ENCODE data around the gene SPACA9.
A peak's percentile ranks its signal among the peaks of the same experiment; 100 is the strongest.

Gene SPACA9

DNA sequence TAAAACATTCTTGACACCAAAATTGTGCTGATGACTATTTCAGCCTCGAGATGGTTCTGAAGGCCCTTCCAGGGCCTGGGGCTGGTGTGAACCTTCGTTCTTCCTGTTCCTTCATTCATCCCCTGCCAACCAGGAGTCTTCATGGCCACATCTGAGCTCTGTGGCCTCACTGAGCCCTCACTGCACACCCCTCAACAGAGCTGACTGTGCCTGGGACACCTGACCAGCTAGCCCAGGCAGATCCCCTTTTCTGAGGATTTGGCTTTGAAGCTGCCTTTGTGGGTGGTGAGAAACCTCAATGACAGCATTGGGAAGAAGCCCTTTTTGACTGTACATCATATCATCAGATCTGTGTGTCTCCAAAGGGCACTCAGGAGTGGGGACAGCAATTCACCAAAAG, 14.4 kb upstream of the SPACA9 start:
- no peak for TF ChIP-seq ZFX (IDR thresholded peaks at IDR 0.05)
- TF ChIP-seq, protein P1, sequence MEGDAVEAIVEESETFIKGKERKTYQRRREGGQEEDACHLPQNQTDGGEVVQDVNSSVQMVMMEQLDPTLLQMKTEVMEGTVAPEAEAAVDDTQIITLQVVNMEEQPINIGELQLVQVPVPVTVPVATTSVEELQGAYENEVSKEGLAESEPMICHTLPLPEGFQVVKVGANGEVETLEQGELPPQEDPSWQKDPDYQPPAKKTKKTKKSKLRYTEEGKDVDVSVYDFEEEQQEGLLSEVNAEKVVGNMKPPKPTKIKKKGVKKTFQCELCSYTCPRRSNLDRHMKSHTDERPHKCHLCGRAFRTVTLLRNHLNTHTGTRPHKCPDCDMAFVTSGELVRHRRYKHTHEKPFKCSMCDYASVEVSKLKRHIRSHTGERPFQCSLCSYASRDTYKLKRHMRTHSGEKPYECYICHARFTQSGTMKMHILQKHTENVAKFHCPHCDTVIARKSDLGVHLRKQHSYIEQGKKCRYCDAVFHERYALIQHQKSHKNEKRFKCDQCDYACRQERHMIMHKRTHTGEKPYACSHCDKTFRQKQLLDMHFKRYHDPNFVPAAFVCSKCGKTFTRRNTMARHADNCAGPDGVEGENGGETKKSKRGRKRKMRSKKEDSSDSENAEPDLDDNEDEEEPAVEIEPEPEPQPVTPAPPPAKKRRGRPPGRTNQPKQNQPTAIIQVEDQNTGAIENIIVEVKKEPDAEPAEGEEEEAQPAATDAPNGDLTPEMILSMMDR (conservative IDR thresholded peaks at IDR 0.05): no peak
- H3K27ac ChIP-seq: peak overlapping the region; percentile 5; the same call in 1 of the 2 replicates

DNA sequence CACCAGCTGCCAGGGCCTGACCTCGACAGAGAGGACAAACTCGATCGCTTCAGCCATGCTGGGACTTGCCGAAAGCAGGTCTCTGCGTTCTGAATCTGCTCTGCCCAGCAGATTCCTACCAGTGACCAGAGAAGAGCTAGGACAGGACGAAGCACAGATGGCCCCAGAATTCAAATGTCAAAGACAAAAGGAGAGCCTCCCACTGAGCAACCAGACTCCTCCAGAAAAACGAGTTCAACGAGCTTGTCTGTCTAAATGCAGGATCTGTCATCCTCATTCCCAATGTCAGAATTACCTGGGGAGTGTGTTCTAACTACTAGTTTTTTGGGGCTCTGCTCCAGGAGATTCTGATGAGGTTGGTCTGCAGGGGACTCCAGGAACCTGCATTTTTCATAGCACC, 14.0 kb upstream of the SPACA9 start:
- TF ChIP-seq, protein P1 (conservative IDR thresholded peaks at IDR 0.05): no peak
- TF ChIP-seq ZFX (IDR thresholded peaks at IDR 0.05): no peak
- H3K27ac ChIP-seq: peak overlapping the region; percentile 5; the same call in 1 of the 2 replicates

DNA sequence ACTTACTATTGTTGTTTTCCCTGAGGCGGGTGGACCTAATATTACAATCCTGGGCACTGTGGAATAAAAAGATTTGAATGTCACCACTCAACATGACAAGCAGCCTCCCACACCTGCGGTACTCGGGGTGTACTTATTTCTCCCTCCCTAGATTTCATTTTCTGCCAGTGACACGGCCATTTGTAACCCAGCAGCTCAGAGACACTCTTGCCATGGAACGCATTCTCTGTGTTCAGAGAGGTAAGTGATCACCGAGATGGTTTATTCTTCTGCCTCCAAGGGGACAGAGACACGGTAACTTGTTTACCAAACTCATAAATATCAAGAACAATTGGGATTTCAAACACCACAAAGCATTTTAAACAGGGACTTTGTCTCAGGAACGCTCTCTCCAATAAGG, 11.8 kb upstream of the SPACA9 start:
- no peak overlapping the region for H3K27ac ChIP-seq
- TF ChIP-seq, protein P1 (conservative IDR thresholded peaks at IDR 0.05): no peak

DNA sequence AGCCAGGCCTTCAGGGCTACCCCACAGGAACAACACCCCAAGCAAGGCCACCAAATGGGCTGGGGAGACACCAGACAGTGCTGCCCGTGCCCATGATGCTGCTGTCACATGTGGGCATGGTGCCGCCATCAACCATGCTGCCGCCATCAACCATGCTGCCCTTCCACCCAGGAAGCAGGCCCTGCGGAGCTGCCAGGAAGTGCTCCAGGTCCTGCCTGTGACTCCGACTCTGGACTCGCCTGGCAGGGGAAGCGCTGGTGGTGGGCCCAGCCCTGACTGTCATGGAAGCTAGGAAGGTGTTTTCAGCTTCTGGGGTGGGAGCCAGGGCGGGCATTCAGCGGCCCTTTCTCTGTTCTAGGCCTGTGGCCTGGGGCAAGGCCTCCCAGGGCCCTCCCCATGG, 9.4 kb upstream of the SPACA9 start:
- TF ChIP-seq ZFX (IDR thresholded peaks at IDR 0.05): no peak
- TF ChIP-seq, protein P1 (conservative IDR thresholded peaks at IDR 0.05): no peak
- no peak overlapping the region for H3K27ac ChIP-seq

DNA sequence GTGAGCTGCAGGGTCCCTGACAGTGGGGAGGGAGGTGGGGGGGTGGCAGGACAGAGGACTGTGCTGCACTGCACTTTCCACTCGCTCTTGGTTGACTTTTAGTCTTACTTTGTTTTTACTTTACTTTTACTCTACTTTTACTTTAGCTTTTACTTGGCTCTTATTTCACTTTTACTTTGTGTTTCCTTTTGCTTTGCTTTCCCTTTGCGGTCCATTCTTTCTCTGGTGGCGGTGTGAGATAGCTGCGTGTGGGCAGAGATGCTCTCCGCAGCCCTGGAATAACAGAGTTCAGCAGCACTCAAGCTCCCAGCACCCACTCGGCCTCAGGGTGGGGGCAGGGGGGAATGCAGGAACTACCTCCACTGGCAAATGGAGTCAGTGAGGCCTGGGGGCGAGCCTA, 5.3 kb upstream of the SPACA9 start:
- no peak overlapping the region for H3K27ac ChIP-seq
- TF ChIP-seq, protein P1 (conservative IDR thresholded peaks at IDR 0.05): no peak
- TF ChIP-seq ZFX (IDR thresholded peaks at IDR 0.05): no peak

DNA sequence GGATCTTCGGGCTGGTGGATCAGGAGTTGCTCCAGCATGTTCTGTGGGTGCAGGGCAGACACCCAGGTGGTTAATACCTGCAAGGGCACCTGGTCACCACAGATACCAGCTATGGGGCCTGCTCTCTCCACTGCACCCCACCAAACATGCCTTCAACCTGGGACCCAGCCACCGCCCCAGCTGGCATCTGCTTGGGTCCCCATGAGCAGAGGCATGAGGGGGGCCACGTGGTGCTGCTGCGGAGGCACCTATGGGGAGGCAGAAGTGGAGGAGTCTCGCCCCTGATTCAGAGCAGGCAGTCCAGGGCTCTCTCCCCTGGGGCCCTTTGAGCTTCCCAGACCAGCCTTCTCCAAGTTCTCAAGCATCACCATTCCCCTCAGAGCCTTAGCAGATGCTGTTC, 3.5 kb upstream of the SPACA9 start:
- H3K27ac ChIP-seq: no peak overlapping the region
- TF ChIP-seq ZFX (IDR thresholded peaks at IDR 0.05): no peak
- TF ChIP-seq, protein P1 (conservative IDR thresholded peaks at IDR 0.05): no peak

DNA sequence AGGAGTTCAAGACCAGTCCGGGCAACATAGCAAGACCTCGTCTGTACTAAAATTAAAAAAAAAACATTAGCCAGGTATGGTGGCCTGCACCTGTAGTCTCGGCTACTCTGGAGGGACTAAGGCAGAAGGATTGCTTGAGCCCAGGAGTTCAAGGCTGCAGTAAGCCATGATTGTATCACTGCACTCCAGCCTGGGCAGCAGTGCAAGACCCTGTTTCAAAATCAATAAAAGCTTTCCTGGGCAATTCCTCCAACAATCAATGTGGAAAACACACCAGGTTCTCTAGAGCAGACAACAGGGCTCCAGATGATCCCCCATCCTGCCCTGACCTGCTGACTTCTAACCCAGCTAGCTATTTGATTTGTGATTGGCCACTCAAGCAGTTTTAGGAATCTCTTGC, 1.8 kb upstream of the SPACA9 start:
- H3K27ac ChIP-seq: no peak overlapping the region
- TF ChIP-seq, protein P1 (conservative IDR thresholded peaks at IDR 0.05): no peak
- no peak for TF ChIP-seq ZFX (IDR thresholded peaks at IDR 0.05)

Data from C4-2B (cell line).